Measurements from ENCODE around the gene CBX1. TPM values are rescaled to one million over a fixed set of nuclear protein-coding genes. Genes with fewer than 3 reads are reported as not detected.

The CBX1 gene
- total RNA-seq, 2 experiments from 2014 or later: 59.7 to 70.4 TPM

GRCh38 chr17:48127371-48128051 lies 26.2 kb upstream of the CBX1 start:
- H3K36me3 ChIP-seq (ENCODE audit: insufficient read depth, low read length): no peaks in the 10 kb centered on the region
- H3K27ac ChIP-seq (ENCODE audit: low read depth, low read length, poor library complexity, severe bottlenecking): no peak overlapping the region
- no peaks in the 10 kb centered on the region for H3K79me2 ChIP-seq (ENCODE audit: insufficient read depth, low read depth, low read length)
- no peak overlapping the region for H3K4me3 ChIP-seq (ENCODE audit: low read depth, low read length, poor library complexity, severe bottlenecking)
- H4K20me1 ChIP-seq (ENCODE audit: insufficient read depth, low read length): no peaks in the 10 kb centered on the region
- TF ChIP-seq EZH2phosphoT487 (IDR thresholded peaks at IDR 0.05; ENCODE audit: borderline replicate concordance, low read depth, low read length) (no peak), CTCF (conservative IDR thresholded peaks at IDR 0.05; ENCODE audit: low read length) (no peak)
- H3K4me1 ChIP-seq (ENCODE audit: insufficient read depth, low read length, poor library complexity, severe bottlenecking): no peaks in the 10 kb centered on the region
- H2AFZ ChIP-seq (ENCODE audit: low read length): no peak overlapping the region
- POLR2A ChIA-PET: no interaction called here
- no TSS peak for BruUV-seq (replicated peaks)
- intact Hi-C loops (cut with micrococcal nuclease; ENCODE audit: unreplicated experiment): no loop called here
- no peak for DNase-seq (ENCODE audit: low spot score)
- no peaks in the 10 kb centered on the region for H3K9me3 ChIP-seq (ENCODE audit: low read length)
- CTCF ChIA-PET (ENCODE audit: unreplicated experiment): no interaction called here
- no peak overlapping the region for H3K4me2 ChIP-seq (ENCODE audit: low read length)
- H3K9me2 ChIP-seq (ENCODE audit: insufficient read depth, low read length): no peaks in the 10 kb centered on the region

- Histone ChIP-seq H3K9me3 (ENCODE audit: low read length) (no peaks in the 10 kb centered on the region), H3K4me3 (ENCODE audit: low read depth, low read length, poor library complexity, severe bottlenecking) (no peak overlapping the region), H3K36me3 (ENCODE audit: insufficient read depth, low read length) (peaks cover 5% of the 10 kb centered on the region), H4K20me1 (ENCODE audit: insufficient read depth, low read length) (no peaks in the 10 kb centered on the region), H3K4me2 (ENCODE audit: low read length) (no peak overlapping the region), H3K4me1 (ENCODE audit: insufficient read depth, low read length, poor library complexity, severe bottlenecking) (no peaks in the 10 kb centered on the region), H3K79me2 (ENCODE audit: insufficient read depth, low read depth, low read length) (no peaks in the 10 kb centered on the region), H2AFZ (ENCODE audit: low read length) (no peak overlapping the region), H3K27ac (ENCODE audit: low read depth, low read length, poor library complexity, severe bottlenecking) (no peak overlapping the region), H3K9me2 (ENCODE audit: insufficient read depth, low read length) (no peaks in the 10 kb centered on the region)
- TF ChIP-seq EZH2phosphoT487 (IDR thresholded peaks at IDR 0.05; ENCODE audit: borderline replicate concordance, low read depth, low read length): no peak
- no peak for TF ChIP-seq CTCF (conservative IDR thresholded peaks at IDR 0.05; ENCODE audit: low read length)
- POLR2A ChIA-PET: no interaction called here
- CTCF ChIA-PET (ENCODE audit: unreplicated experiment): interaction anchor here (0.8 kb wide), 1 partner anchor 11 kb away, joined by 4 read pairs; no protein-coding TSS in a partner anchor
- no peak for DNase-seq (ENCODE audit: low spot score)
- BruUV-seq (replicated peaks): no TSS peak
- intact Hi-C loops (cut with micrococcal nuclease; ENCODE audit: unreplicated experiment): no loop called here
Measured at GRCh38 chr17:48126532-48126850, 25.2 kb upstream of the CBX1 start.

GRCh38 chr17:48125829-48126531 lies 24.7 kb upstream of the CBX1 start:
- TF ChIP-seq CTCF (conservative IDR thresholded peaks at IDR 0.05; ENCODE audit: low read length): no peak
- TF ChIP-seq EZH2phosphoT487 (IDR thresholded peaks at IDR 0.05; ENCODE audit: borderline replicate concordance, low read depth, low read length): no peak
- peaks cover 10% of the 10 kb centered on the region for H3K36me3 ChIP-seq (ENCODE audit: insufficient read depth, low read length)
- H3K4me2 ChIP-seq (ENCODE audit: low read length): no peak overlapping the region
- no peaks in the 10 kb centered on the region for H3K9me2 ChIP-seq (ENCODE audit: insufficient read depth, low read length)
- no peaks in the 10 kb centered on the region for H3K79me2 ChIP-seq (ENCODE audit: insufficient read depth, low read depth, low read length)
- H3K4me3 ChIP-seq (ENCODE audit: low read depth, low read length, poor library complexity, severe bottlenecking): no peak overlapping the region
- POLR2A ChIA-PET: no interaction called here
- no TSS peak for BruUV-seq (replicated peaks)
- intact Hi-C loops (cut with micrococcal nuclease; ENCODE audit: unreplicated experiment): no loop called here
- H2AFZ ChIP-seq (ENCODE audit: low read length): no peak overlapping the region
- CTCF ChIA-PET (ENCODE audit: unreplicated experiment): interaction anchor here (0.8 kb wide), 1 partner anchor 11 kb away, joined by 4 read pairs; no protein-coding TSS in a partner anchor
- no peak overlapping the region for H3K27ac ChIP-seq (ENCODE audit: low read depth, low read length, poor library complexity, severe bottlenecking)
- no peaks in the 10 kb centered on the region for H3K4me1 ChIP-seq (ENCODE audit: insufficient read depth, low read length, poor library complexity, severe bottlenecking)
- no peaks in the 10 kb centered on the region for H3K9me3 ChIP-seq (ENCODE audit: low read length)
- DNase-seq (ENCODE audit: low spot score): no peak
- H4K20me1 ChIP-seq (ENCODE audit: insufficient read depth, low read length): no peaks in the 10 kb centered on the region

Data from OCI-LY7 (cell line).